PC-3 (cell line): ENCODE results near the gene GADL1. TPM values are rescaled to one million over a fixed set of nuclear protein-coding genes. Genes with fewer than 3 reads are reported as not detected.

Experiments used
- ATAC-seq: fragments of 200-7000 bp; cut with Tn5 transposase; 2 replicates; pipeline ENCODE4 v1.9.1; 2020; ENCODE audit warnings: mild to moderate bottlenecking, moderate library complexity
- BruUV-seq: library from RNA; stranded (reverse); fragments of 400-500 nt; replicated peaks from 2 replicates; lab custom pipeline; 2021; lab: Mats Ljungman, UMichigan
- CTCF ChIA-PET: fragments of 300-600 bp; sonication (Branson Sonifier 250); formaldehyde crosslinking; loops from one replicate; lab custom pipeline; 2022; ENCODE audit warnings: antibody characterized with exemption; lab: Charles Lee
- POLR2A ChIA-PET: fragments of 300-600 bp; sonication (Branson Sonifier 250); formaldehyde crosslinking; loops from one replicate; lab custom pipeline; 2022; ENCODE audit warnings: antibody characterized with exemption; ENCODE audit not compliant: unreplicated experiment; lab: Charles Lee
- DNase-seq: peaks from one replicate; pipeline ENCODE4 v3.0.0-alpha.2; 2015
- H2AFZ ChIP-seq: fragments of 300-600 bp; sonication (generic); 2 replicates; pipeline ENCODE4 v1.6.0; 2016; ENCODE audit warnings: antibody characterized with exemption, low read length
- H3F3A ChIP-seq: fragments of 300-600 bp; sonication (generic); one replicate; pipeline ENCODE4 v1.6.0; 2017; ENCODE audit warnings: antibody characterized with exemption, low read length, control low read depth, mild to moderate bottlenecking; ENCODE audit not compliant: unreplicated experiment
- H3K27ac ChIP-seq: fragments of 300-600 bp; sonication (generic); 2 replicates; pipeline ENCODE4 v1.5.1; 2016; ENCODE audit warnings: mild to moderate bottlenecking, low read length
- H3K27me3 ChIP-seq: fragments of 300-600 bp; sonication (generic); 2 replicates; pipeline ENCODE4 v1.6.1; 2016; ENCODE audit warnings: low read length, mixed read lengths
- H3K36me3 ChIP-seq: fragments of 300-600 bp; sonication (generic); 2 replicates; pipeline ENCODE4 v1.6.1; 2016; ENCODE audit warnings: low read depth, mixed run types, low read length, mixed read lengths
- H3K4me1 ChIP-seq: fragments of 300-600 bp; sonication (generic); 2 replicates; pipeline ENCODE4 v1.5.1; 2016; ENCODE audit warnings: low read length; ENCODE audit not compliant: insufficient read depth
- H3K4me2 ChIP-seq: fragments of 300-600 bp; sonication (generic); 2 replicates; pipeline ENCODE4 v1.6.0; 2016; ENCODE audit warnings: low read length
- H3K4me3 ChIP-seq: fragments of 300-600 bp; sonication (generic); 2 replicates; pipeline ENCODE4 v1.5.1; 2016; ENCODE audit warnings: mild to moderate bottlenecking, low read length, mixed read lengths
- H3K79me2 ChIP-seq: fragments of 300-600 bp; sonication (generic); 2 replicates; pipeline ENCODE4 v1.6.1; 2017; ENCODE audit warnings: low read length, mixed read lengths
- H3K9ac ChIP-seq: fragments of 300-600 bp; sonication (generic); 2 replicates; pipeline ENCODE4 v1.6.0; 2016; ENCODE audit warnings: mild to moderate bottlenecking, low read length
- H3K9me2 ChIP-seq: fragments of 300-600 bp; sonication (generic); replicated peaks from 2 replicates; pipeline ENCODE4 v1.6.1; 2016; ENCODE audit warnings: mixed run types, low read length, mixed read lengths
- H3K9me3 ChIP-seq: fragments of 300-600 bp; sonication (generic); 2 replicates; pipeline ENCODE4 v1.6.1; 2016; ENCODE audit warnings: low read length, mixed read lengths
- H4K20me1 ChIP-seq: fragments of 300-600 bp; sonication (generic); 2 replicates; pipeline ENCODE4 v1.6.1; 2016; ENCODE audit warnings: low read length, mixed read lengths
- EZH2 ChIP-seq: fragments of 300-600 bp; sonication (generic); IDR thresholded peaks from one replicate; pipeline ENCODE4 v1.6.1; 2017; ENCODE audit warnings: antibody characterized with exemption, mild to moderate bottlenecking, low read length; ENCODE audit not compliant: unreplicated experiment
- EZH2phosphoT487 ChIP-seq: fragments of 300-600 bp; sonication (generic); IDR thresholded peaks from 2 replicates; pipeline ENCODE4 v1.6.1; 2018; ENCODE audit warnings: mild to moderate bottlenecking, antibody characterized with exemption, low read length, borderline replicate concordance
- intact Hi-C: fragments of 100-400 bp; cut with micrococcal nuclease; formaldehyde crosslinking; loops from 2 replicates; pipeline ENCODE4 v1.9.0; 2023
- total RNA-seq: library from RNA; depleted of rRNA; stranded (reverse); fragments of >200 nt; gene quantifications from 2 replicates; pipeline ENCODE4 v1.2.3, GENCODE V29; 2014
- TF ChIP-seq, protein P1 (sequence below): fragments of 300-600 bp; sonication (generic); conservative IDR thresholded peaks from 2 replicates; pipeline ENCODE4 v1.5.1; 2017; ENCODE audit warnings: antibody characterized with exemption, low read depth, mild to moderate bottlenecking, low read length

GADL1 gene
- total RNA-seq, 1 experiment from 2014 or later: not detected

DNA sequence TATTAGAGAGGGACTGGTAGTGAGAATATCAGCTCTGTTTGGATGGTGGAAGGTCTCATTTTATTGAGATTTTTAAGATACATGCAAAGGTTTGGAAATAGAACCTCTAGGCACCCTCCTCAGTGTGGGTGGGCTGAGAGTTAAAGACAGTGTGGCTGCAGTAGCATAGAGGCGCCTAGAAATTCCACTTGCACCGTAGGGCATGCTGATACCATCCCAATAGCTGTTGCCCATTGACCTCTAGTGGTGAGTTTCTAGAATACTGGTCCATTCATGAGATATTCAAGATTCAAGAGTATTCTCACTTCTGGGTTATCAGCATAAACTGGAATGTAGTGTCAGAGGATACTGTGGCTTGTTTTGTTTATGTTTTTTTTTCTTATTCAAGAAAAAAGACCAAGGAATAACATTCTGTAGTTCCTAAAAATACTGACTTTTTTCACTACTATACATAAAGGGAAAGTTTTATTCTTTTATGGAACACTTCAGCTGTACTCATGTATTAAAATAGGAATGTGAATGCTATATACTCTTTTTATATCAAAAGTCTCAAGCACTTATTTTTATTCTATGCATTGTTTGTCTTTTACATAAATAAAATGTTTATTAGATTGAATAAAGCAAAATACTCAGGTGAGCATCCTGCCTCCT lies 200.9 kb downstream of the GADL1 start:
- TF ChIP-seq EZH2phosphoT487: no peak
- no peak for TF ChIP-seq EZH2
- TF ChIP-seq, protein P1, sequence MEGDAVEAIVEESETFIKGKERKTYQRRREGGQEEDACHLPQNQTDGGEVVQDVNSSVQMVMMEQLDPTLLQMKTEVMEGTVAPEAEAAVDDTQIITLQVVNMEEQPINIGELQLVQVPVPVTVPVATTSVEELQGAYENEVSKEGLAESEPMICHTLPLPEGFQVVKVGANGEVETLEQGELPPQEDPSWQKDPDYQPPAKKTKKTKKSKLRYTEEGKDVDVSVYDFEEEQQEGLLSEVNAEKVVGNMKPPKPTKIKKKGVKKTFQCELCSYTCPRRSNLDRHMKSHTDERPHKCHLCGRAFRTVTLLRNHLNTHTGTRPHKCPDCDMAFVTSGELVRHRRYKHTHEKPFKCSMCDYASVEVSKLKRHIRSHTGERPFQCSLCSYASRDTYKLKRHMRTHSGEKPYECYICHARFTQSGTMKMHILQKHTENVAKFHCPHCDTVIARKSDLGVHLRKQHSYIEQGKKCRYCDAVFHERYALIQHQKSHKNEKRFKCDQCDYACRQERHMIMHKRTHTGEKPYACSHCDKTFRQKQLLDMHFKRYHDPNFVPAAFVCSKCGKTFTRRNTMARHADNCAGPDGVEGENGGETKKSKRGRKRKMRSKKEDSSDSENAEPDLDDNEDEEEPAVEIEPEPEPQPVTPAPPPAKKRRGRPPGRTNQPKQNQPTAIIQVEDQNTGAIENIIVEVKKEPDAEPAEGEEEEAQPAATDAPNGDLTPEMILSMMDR: peak; percentile 94
- peak overlapping the region; percentile 0; the same call in 1 of the 2 replicates for H3K27ac ChIP-seq
- H3K9me2 ChIP-seq: no peaks in the 10 kb centered on the region
- peaks cover 3% of the 10 kb centered on the region for H3F3A ChIP-seq
- DNase-seq (peak; percentile 82), ATAC-seq (peak; percentile 49)
- no peak overlapping the region; the same call in 1 of the 2 replicates for H3K9ac ChIP-seq
- no peak overlapping the region for H3K4me2 ChIP-seq
- no peak overlapping the region for H2AFZ ChIP-seq
- peaks cover 12% of the 10 kb centered on the region for H3K79me2 ChIP-seq
- intact Hi-C loops: loop anchor here (1.0 to 10.0 kb wide), 6 partner anchors 55 to 679 kb away; no protein-coding TSS in a partner anchor
- ChIA-PET CTCF (interaction anchor here (0.6 to 2.5 kb wide), 14 partner anchors 12 to 653 kb away, joined by 3 to 10 read pairs (median 4); partner anchors contain the start of gene TGFBR2), POLR2A (interaction anchor here (0.6 kb wide), 3 partner anchors 65 to 821 kb away, joined by 3 to 5 read pairs (median 4); no protein-coding TSS in a partner anchor)
- no peaks in the 10 kb centered on the region for H3K27me3 ChIP-seq
- no peak overlapping the region for H3K4me3 ChIP-seq
- H3K36me3 ChIP-seq: peaks cover 46% of the 10 kb centered on the region
- H3K9me3 ChIP-seq: no peaks in the 10 kb centered on the region
- H3K4me1 ChIP-seq: peaks cover 35% of the 10 kb centered on the region
- H4K20me1 ChIP-seq: no peaks in the 10 kb centered on the region
- TSS peak; percentile 4 for BruUV-seq

DNA sequence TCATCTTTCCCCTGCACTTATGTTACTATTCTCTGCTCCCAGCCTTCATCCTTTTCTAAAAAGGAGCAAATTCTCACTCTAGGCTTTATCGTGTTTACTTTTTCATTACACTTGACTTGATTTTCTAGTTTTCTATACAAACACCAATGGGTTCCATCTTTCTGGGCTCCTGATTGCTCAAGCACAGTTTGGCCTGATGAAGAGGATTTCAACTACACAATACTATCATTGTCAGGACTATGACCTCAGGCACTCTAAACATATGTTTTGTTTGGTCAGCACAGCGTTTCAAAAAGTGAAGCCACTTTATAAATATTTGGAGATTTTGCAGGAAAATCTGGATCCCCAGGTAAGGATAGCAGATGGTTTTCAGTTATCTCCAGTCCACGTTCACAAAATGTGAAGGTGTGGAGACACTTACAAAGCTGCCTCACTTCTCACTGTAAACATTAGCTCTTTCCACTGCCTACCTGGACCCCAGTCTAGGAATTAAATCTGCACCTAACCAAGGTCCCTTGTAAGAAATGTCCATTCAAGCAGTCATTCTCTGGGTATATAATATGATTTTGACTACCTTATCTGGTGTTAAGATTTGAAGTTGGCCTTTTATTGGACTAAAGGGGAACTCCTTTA lies 201.8 kb downstream of the GADL1 start:
- ChIA-PET POLR2A (interaction anchor here (0.6 kb wide), 3 partner anchors 66 to 820 kb away, joined by 3 to 5 read pairs (median 4); no protein-coding TSS in a partner anchor), CTCF (interaction anchor here (0.6 to 2.5 kb wide), 10 partner anchors 11 to 652 kb away, joined by 3 to 10 read pairs (median 5); partner anchors contain the start of gene TGFBR2)
- peaks cover 55% of the 10 kb centered on the region for H3K36me3 ChIP-seq
- intact Hi-C loops: loop anchor here (1.0 to 10.0 kb wide), 6 partner anchors 56 to 678 kb away; no protein-coding TSS in a partner anchor
- TF ChIP-seq EZH2: no peak
- TF ChIP-seq EZH2phosphoT487: no peak
- TF ChIP-seq, protein P1: no peak
- BruUV-seq: no TSS peak
- no peak overlapping the region for H3K4me3 ChIP-seq
- H3K9ac ChIP-seq: no peak overlapping the region
- no peaks in the 10 kb centered on the region for H3K27me3 ChIP-seq
- ATAC-seq (no peak), DNase-seq (peak; percentile 50)
- H3K9me2 ChIP-seq: no peaks in the 10 kb centered on the region
- peaks cover 5% of the 10 kb centered on the region for H3F3A ChIP-seq
- H3K4me2 ChIP-seq: no peak overlapping the region
- peaks cover 44% of the 10 kb centered on the region for H3K4me1 ChIP-seq
- no peak overlapping the region for H2AFZ ChIP-seq
- no peaks in the 10 kb centered on the region for H3K9me3 ChIP-seq
- H3K79me2 ChIP-seq: peaks cover 13% of the 10 kb centered on the region
- H4K20me1 ChIP-seq: no peaks in the 10 kb centered on the region
- H3K27ac ChIP-seq: peak overlapping the region; percentile 0
